Gastroesophageal sphincter (tissue), 3 donors: Measurements from ENCODE around the gene GABBR2.

Experiments used
- EP300 ChIP-seq: sonication (generic); formaldehyde crosslinking; IDR thresholded peaks from one replicate; pipeline ENCODE4 v1.6.1; 2017; ENCODE audit warnings: antibody characterized with exemption, mild to moderate bottlenecking
- POLR2A ChIP-seq, 2 donors: fragments of 450-650 bp; IDR thresholded peaks; one replicate each; pipeline ENCODE4 v1.6.1; 2017; ENCODE audit warnings: antibody characterized with exemption in 2 of 2, mild to moderate bottlenecking in 2 of 2, moderate library complexity in 1 of 2
- POLR2AphosphoS5 ChIP-seq: sonication (generic); formaldehyde crosslinking; IDR thresholded peaks from one replicate; pipeline ENCODE4 v1.6.1; 2017; ENCODE audit warnings: antibody characterized with exemption
- TF ChIP-seq, protein P1 (sequence below), 4 experiments: fragments of 200-600 bp in 2 of 4; fragments of 450-650 bp in 2 of 4; sonication (generic) in 1 of 4; IDR thresholded peaks; one replicate each; pipeline ENCODE4 v1.5.1; 2017 to 2019; ENCODE audit warnings: antibody characterized with exemption in 4 of 4, mild to moderate bottlenecking in 2 of 4, moderate library complexity in 2 of 4

GRCh38 chr9:98647236-98647635 lies 61.5 kb downstream of the GABBR2 start:
- TF ChIP-seq, protein P1, sequence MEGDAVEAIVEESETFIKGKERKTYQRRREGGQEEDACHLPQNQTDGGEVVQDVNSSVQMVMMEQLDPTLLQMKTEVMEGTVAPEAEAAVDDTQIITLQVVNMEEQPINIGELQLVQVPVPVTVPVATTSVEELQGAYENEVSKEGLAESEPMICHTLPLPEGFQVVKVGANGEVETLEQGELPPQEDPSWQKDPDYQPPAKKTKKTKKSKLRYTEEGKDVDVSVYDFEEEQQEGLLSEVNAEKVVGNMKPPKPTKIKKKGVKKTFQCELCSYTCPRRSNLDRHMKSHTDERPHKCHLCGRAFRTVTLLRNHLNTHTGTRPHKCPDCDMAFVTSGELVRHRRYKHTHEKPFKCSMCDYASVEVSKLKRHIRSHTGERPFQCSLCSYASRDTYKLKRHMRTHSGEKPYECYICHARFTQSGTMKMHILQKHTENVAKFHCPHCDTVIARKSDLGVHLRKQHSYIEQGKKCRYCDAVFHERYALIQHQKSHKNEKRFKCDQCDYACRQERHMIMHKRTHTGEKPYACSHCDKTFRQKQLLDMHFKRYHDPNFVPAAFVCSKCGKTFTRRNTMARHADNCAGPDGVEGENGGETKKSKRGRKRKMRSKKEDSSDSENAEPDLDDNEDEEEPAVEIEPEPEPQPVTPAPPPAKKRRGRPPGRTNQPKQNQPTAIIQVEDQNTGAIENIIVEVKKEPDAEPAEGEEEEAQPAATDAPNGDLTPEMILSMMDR (IDR thresholded peaks at IDR 0.05), result no peak
- TF ChIP-seq EP300, result no peak
- no peak for TF ChIP-seq POLR2A (IDR thresholded peaks at IDR 0.05)
- TF ChIP-seq POLR2AphosphoS5, result no peak
